Heart right ventricle (tissue), 16 donors: ENCODE data around the gene ZNF333. TPM values are rescaled to one million over a fixed set of nuclear protein-coding genes. Genes with fewer than 3 reads are reported as not detected.
"Not testable (repeated sequence)": the region's sequence is repeated elsewhere in the genome, so short reads cannot be mapped to it uniquely, and the experiment has no call there.

Source experiments
- ATAC-seq, 8 donors: fragments of 200-7000 bp; cut with Tn5 transposase; one replicate each; pipeline ENCODE4 v1.9.1; 2020; ENCODE audit warnings: mild to moderate bottlenecking in 8 of 8, moderate library complexity in 8 of 8, moderate number of reproducible peaks in 1 of 8
- DNase-seq, 2 donors: peaks; one replicate each; pipeline ENCODE4 v3.0.0-alpha.2; 2020
- H3K27ac ChIP-seq, 10 donors: fragments of 200-600 bp; sonication (generic) in 2 of 10; one replicate each; pipeline versions ENCODE4 v1.5.0 to v1.8.0; 2020 to 2022; ENCODE audit warnings: mild to moderate bottlenecking in 3 of 10
- H3K27me3 ChIP-seq, 7 donors: fragments of 200-600 bp; one replicate each; pipeline ENCODE4 v1.8.0; 2021 to 2022; ENCODE audit warnings: mild to moderate bottlenecking in 2 of 7
- H3K36me3 ChIP-seq, 9 donors: fragments of 200-600 bp; sonication (generic) in 1 of 9; one replicate each; pipeline versions ENCODE4 v1.5.0 to v1.8.0; 2020 to 2022; ENCODE audit warnings: mild to moderate bottlenecking in 2 of 9
- H3K4me1 ChIP-seq, 9 donors: fragments of 200-600 bp; sonication (generic) in 1 of 9; one replicate each; pipeline versions ENCODE4 v1.5.0 to v1.8.0; 2020 to 2022; ENCODE audit warnings: mild to moderate bottlenecking in 4 of 9
- H3K4me3 ChIP-seq, 10 donors: fragments of 200-600 bp; sonication (generic) in 2 of 10; one replicate each; pipeline versions ENCODE4 v1.5.0 to v1.8.0; 2020 to 2022; ENCODE audit warnings: mild to moderate bottlenecking in 7 of 10, moderate library complexity in 2 of 10
- H3K9me3 ChIP-seq, 11 donors: fragments of 200-600 bp in 10 of 11; sonication (generic) in 2 of 11; one replicate each; pipeline versions ENCODE4 v1.5.0 to v1.8.0; 2013 to 2022; ENCODE audit warnings: mild to moderate bottlenecking in 2 of 11, control low read depth in 1 of 11, moderate library complexity in 1 of 11
- CTCF ChIP-seq, 9 donors: fragments of 200-600 bp; sonication (generic) in 2 of 9; IDR thresholded peaks; one replicate each; pipeline versions ENCODE4 v1.5.0 to v1.8.0; 2021 to 2022; ENCODE audit warnings: antibody characterized with exemption in 9 of 9, mild to moderate bottlenecking in 5 of 9, moderate library complexity in 1 of 9
- WGBS, 2 donors: extraction: QIAGEN DNeasy Blood & Tissue Kit; methylation state at CpG; one replicate each; pipeline ENCODE4 v1.1.7; 2013; ENCODE audit warnings: inconsistent platforms in 1 of 2; 5-methylcytosine and 5-hydroxymethylcytosine counted together
- intact Hi-C, 10 donors: fragments of 100-400 bp; cut with DNase I; formaldehyde crosslinking; loops; one replicate each; pipeline versions ENCODE4 v1.11.1 to v1.14.2; 2022
- polyA plus RNA-seq, 2 donors: library from polyadenylated mRNA; stranded (reverse); fragments of 200-250 nt; gene quantifications; one replicate each; pipeline ENCODE4 v1.2.3, GENCODE V29; 2013
- total RNA-seq, 10 donors: library from RNA; stranded (reverse); fragmentation: NEBNext Ultra II Directional in 3 of 10; extraction: Animal tissue kit (Norgen Biotek cat#: 25700) in 3 of 10; gene quantifications; one replicate each; pipeline versions ENCODE4 v1.2.1 to v1.2.4, GENCODE V29; 2021 to 2023
- donor health status: Arrhythmogenic right ventricular cardiomyopathy.
- donor health status: ischemic (EF 13 %, LVEDD 7.1; RV severe dilation, severe dysfunction).
- donor health status: healthy with polysubstance abuse.
- donor health status: DM: no; HTN: yes; CAD: no.
- donor health status: DM: no; HTN: no; CAD: no.
- donor health status: ischemic (EF 25% LVEDD 6.9; RV normal size, moderate dysfunction).
- donor health status: ischemic (EF 25% LVEDD 5.7; RV mildly dilated, moderate dysfunction).
- donor health status: healthy.
- donor health status: DM: yes; HTN: yes; CAD: no.
- donor health status: Ischemic cardiomyopathy.
- donor health status: ischemic (EF 35%, LVEDD 5.7; RV mildly dilated, moderate dysfunction).
- donor health status: nonischemic (EF 11% LVEDD 7.7; RV severe dilation, severe dysfunction).
- donor health status: DM: yes; HTN: yes; CAD: no.
- donor health status: PGD.
- donor health status: ischemic (EF 29% LVEDD 5.4; RV normal size, mild dysfunction).
- donor health status: nonischemic (EF 23%, LVEDD 6.1; RV moderate dilation, normal function).

ZNF333 gene
- total and polyA plus RNA-seq, 12 donors = 4.2 to 12.8 (median 8.5) TPM

- ATAC-seq = no peak
- peaks cover 0 to 64% (median 0%) of the 10 kb centered on the region in 9 donors for H3K36me3 ChIP-seq
- H3K4me1 ChIP-seq = no peaks in the 10 kb centered on the region
- TF ChIP-seq CTCF (IDR thresholded peaks at IDR 0.05) = no peak
- WGBS, 2 donors = 90 to 91% methylated on average over 9 of the region's 9 CpGs
- H3K27me3 ChIP-seq = peaks cover 0 to 9% (median 0%) of the 10 kb centered on the region in 7 donors
- peaks cover 0 to 6% (median 0%) of the 10 kb centered on the region in 11 donors for H3K9me3 ChIP-seq
- intact Hi-C loops = loop anchor here in 1 of 10 donors (10.0 kb wide), 1 partner anchor 370 kb away; no protein-coding TSS in a partner anchor
- no peak for DNase-seq
- no peak overlapping the region for H3K27ac ChIP-seq
- no peak overlapping the region for H3K4me3 ChIP-seq
Observed at GRCh38 chr19:14764401-14764800, 74.6 kb downstream of the ZNF333 start.

GRCh38 chr19:14765403-14765802 lies 75.6 kb downstream of the ZNF333 start:
- H3K27ac ChIP-seq, ATAC-seq, H3K4me3 ChIP-seq, H3K27me3 ChIP-seq, DNase-seq, H3K9me3 ChIP-seq, H3K4me1 ChIP-seq: not testable (repeated sequence)
- WGBS, 2 donors = 86 to 93% methylated on average over 4 to 5 of the region's 18 CpGs
- intact Hi-C loops = loop anchor here in 1 of 10 donors (10.0 kb wide), 1 partner anchor 371 kb away; no protein-coding TSS in a partner anchor
- peaks cover 0 to 74% (median 0%) of the 10 kb centered on the region in 9 donors for H3K36me3 ChIP-seq

GRCh38 chr19:14765841-14766240 lies 76.0 kb downstream of the ZNF333 start:
- intact Hi-C loops = loop anchor here in 1 of 10 donors (10.0 kb wide), 1 partner anchor 371 kb away; no protein-coding TSS in a partner anchor
- H3K9me3 ChIP-seq, ATAC-seq, H3K4me1 ChIP-seq, H3K27ac ChIP-seq, DNase-seq, H3K4me3 ChIP-seq, H3K27me3 ChIP-seq: not testable (repeated sequence)
- peaks cover 0 to 76% (median 0%) of the 10 kb centered on the region in 9 donors for H3K36me3 ChIP-seq
- 78 to 85% methylated on average over 15 of the region's 15 CpGs for WGBS, 2 donors

- no peak overlapping the region for H3K27ac ChIP-seq
- H3K4me3 ChIP-seq = no peak overlapping the region
- no peaks in the 10 kb centered on the region for H3K4me1 ChIP-seq
- ATAC-seq (no peak), DNase-seq (no peak)
- peaks cover 0 to 6% (median 0%) of the 10 kb centered on the region in 11 donors for H3K9me3 ChIP-seq
- WGBS, 2 donors = 74 to 76% methylated on average over 2 of the region's 2 CpGs
- peaks cover 0 to 8% (median 0%) of the 10 kb centered on the region in 7 donors for H3K27me3 ChIP-seq
- H3K36me3 ChIP-seq = peaks cover 0 to 76% (median 0%) of the 10 kb centered on the region in 9 donors
- no peak for TF ChIP-seq CTCF (IDR thresholded peaks at IDR 0.05)
- intact Hi-C loops = loop anchor here in 1 of 10 donors (10.0 kb wide), 1 partner anchor 373 kb away; no protein-coding TSS in a partner anchor
Observed at GRCh38 chr19:14767466-14767971, 77.7 kb downstream of the ZNF333 start.

- intact Hi-C loops = loop anchor here in 1 of 10 donors (10.0 kb wide), 1 partner anchor 373 kb away; no protein-coding TSS in a partner anchor
- Histone ChIP-seq H3K4me1 (no peaks in the 10 kb centered on the region), H3K36me3 (peaks cover 0 to 73% (median 0%) of the 10 kb centered on the region in 9 donors), H3K27me3 (peaks cover 0 to 10% (median 0%) of the 10 kb centered on the region in 7 donors), H3K4me3 (no peak overlapping the region), H3K27ac (no peak overlapping the region), H3K9me3 (peaks cover 0 to 2% (median 0%) of the 10 kb centered on the region in 11 donors)
- WGBS, 2 donors = 88% methylated on average over 2 of the region's 2 CpGs
- no peak for DNase-seq
- no peak for TF ChIP-seq CTCF (IDR thresholded peaks at IDR 0.05)
- ATAC-seq = no peak
Observed at GRCh38 chr19:14768001-14768400, 78.2 kb downstream of the ZNF333 start.
